H9 (cell line): ENCODE data around the gene PHEX. TPM values are rescaled to one million over a fixed set of nuclear protein-coding genes. Genes with fewer than 3 reads are reported as not detected.

Source experiments
- DNase-seq: peaks from one replicate; pipeline ENCODE4 v3.0.0-alpha.2; 2017
- H2AFZ ChIP-seq: one replicate; pipeline ENCODE4 v1.6.1; 2013; ENCODE audit warnings: mild to moderate bottlenecking, low read length, control low read depth, moderate library complexity
- H2AK5ac ChIP-seq: 2 replicates; pipeline ENCODE4 v1.6.1; 2013; ENCODE audit warnings: low read length, control low read depth, mixed read lengths; ENCODE audit not compliant: insufficient read length
- H2BK120ac ChIP-seq: one replicate; pipeline ENCODE4 v1.6.1; 2013; ENCODE audit warnings: low read depth, mild to moderate bottlenecking, low read length, control low read depth, inconsistent platforms; ENCODE audit not compliant: poor library complexity, severe bottlenecking
- H2BK12ac ChIP-seq: 2 replicates; pipeline ENCODE4 v1.6.1; 2013; ENCODE audit warnings: low read length, control low read depth, mixed read lengths, low read depth; ENCODE audit not compliant: insufficient read length
- H2BK15ac ChIP-seq: 2 replicates; pipeline ENCODE4 v1.6.1; 2013; ENCODE audit warnings: low read depth, low read length, control low read depth
- H2BK20ac ChIP-seq: one replicate; pipeline ENCODE4 v1.6.1; 2013; ENCODE audit warnings: low read depth, mild to moderate bottlenecking, low read length, control low read depth, inconsistent platforms; ENCODE audit not compliant: poor library complexity, severe bottlenecking
- H2BK5ac ChIP-seq: 2 replicates; pipeline ENCODE4 v1.6.1; 2013; ENCODE audit warnings: low read length, control low read depth, mixed read lengths; ENCODE audit not compliant: insufficient read length
- H3K14ac ChIP-seq: 2 replicates; pipeline ENCODE4 v1.6.1; 2013; ENCODE audit warnings: low read length, control low read depth; ENCODE audit not compliant: insufficient read depth
- H3K18ac ChIP-seq: 2 replicates; pipeline ENCODE4 v1.6.1; 2013; ENCODE audit warnings: low read depth, mild to moderate bottlenecking, mixed read lengths, low read length, control low read depth; ENCODE audit not compliant: insufficient read length
- H3K23ac ChIP-seq: 2 replicates; pipeline ENCODE4 v1.6.1; 2013; ENCODE audit warnings: low read length, control low read depth, mixed read lengths, low read depth; ENCODE audit not compliant: insufficient read length
- H3K23me2 ChIP-seq: 2 replicates; pipeline ENCODE4 v1.6.1; 2013; ENCODE audit warnings: low read depth, mild to moderate bottlenecking, mixed read lengths, low read length, control low read depth; ENCODE audit not compliant: insufficient read length, poor library complexity, severe bottlenecking
- H3K27ac ChIP-seq: 2 replicates; pipeline ENCODE4 v1.5.1; 2013; ENCODE audit warnings: low read length, control low read depth, mixed read lengths, low read depth; ENCODE audit not compliant: insufficient read length
- H3K27me3 ChIP-seq: 2 replicates; pipeline ENCODE4 v1.6.1; 2013; ENCODE audit warnings: low read length, control low read depth, inconsistent platforms; ENCODE audit not compliant: insufficient read depth
- H3K4ac ChIP-seq: 2 replicates; pipeline ENCODE4 v1.6.1; 2013; ENCODE audit warnings: low read depth, mild to moderate bottlenecking, control low read depth, inconsistent platforms, low read length, moderate library complexity
- H3K4me1 ChIP-seq: 2 replicates; pipeline ENCODE4 v1.6.1; 2013; ENCODE audit warnings: low read length, control low read depth, inconsistent platforms; ENCODE audit not compliant: insufficient read depth
- H3K4me2 ChIP-seq: 2 replicates; pipeline ENCODE4 v1.6.1; 2013; ENCODE audit warnings: low read length, control low read depth, mixed read lengths; ENCODE audit not compliant: insufficient read length, insufficient read depth
- H3K56ac ChIP-seq: 2 replicates; pipeline ENCODE4 v1.6.1; 2013; ENCODE audit warnings: low read depth, mild to moderate bottlenecking, mixed read lengths, low read length, control low read depth; ENCODE audit not compliant: insufficient read length
- H3K79me1 ChIP-seq: 2 replicates; pipeline ENCODE4 v1.6.1; 2013; ENCODE audit warnings: low read depth, mild to moderate bottlenecking, moderate library complexity, low read length, control low read depth, inconsistent platforms; ENCODE audit not compliant: insufficient read depth, poor library complexity, severe bottlenecking
- H3K79me2 ChIP-seq: 2 replicates; pipeline ENCODE4 v1.6.1; 2013; ENCODE audit warnings: low read length, control low read depth, inconsistent platforms; ENCODE audit not compliant: insufficient read depth
- H3K9ac ChIP-seq: 2 replicates; pipeline ENCODE4 v1.6.1; 2013; ENCODE audit warnings: low read length, control low read depth, mixed read lengths; ENCODE audit not compliant: insufficient read length; ENCODE audit errors: extremely low read depth
- H3K9me3 ChIP-seq: one replicate; pipeline ENCODE4 v1.6.1; 2013; ENCODE audit warnings: low read depth, low read length, inconsistent platforms; ENCODE audit not compliant: control insufficient read depth
- H3T11ph ChIP-seq: one replicate; pipeline ENCODE4 v1.6.1; 2013; ENCODE audit warnings: mild to moderate bottlenecking, low read length, control low read depth, inconsistent platforms
- H4K20me1 ChIP-seq: one replicate; pipeline ENCODE4 v1.6.1; 2013; ENCODE audit not compliant: control insufficient read depth, insufficient read length, insufficient read depth
- H4K5ac ChIP-seq: 2 replicates; pipeline ENCODE4 v1.6.1; 2013; ENCODE audit warnings: low read depth, mild to moderate bottlenecking, mixed read lengths, low read length, control low read depth; ENCODE audit not compliant: insufficient read length
- H4K8ac ChIP-seq: replicated peaks from 2 replicates; pipeline ENCODE4 v1.6.1; 2013; ENCODE audit warnings: low read length, control low read depth, mixed read lengths, low read depth; ENCODE audit not compliant: insufficient read length
- H4K91ac ChIP-seq: 2 replicates; pipeline ENCODE4 v1.6.1; 2013; ENCODE audit warnings: low read depth, mild to moderate bottlenecking, moderate library complexity, mixed read lengths, low read length, control low read depth; ENCODE audit not compliant: insufficient read length
- H3K27ac Mint-ChIP-seq, 3 experiments: 2 replicates in 2 of 3; 3 replicates in 1 of 3; pipeline ENCODE4 v1.8.0; 2020 to 2021; ENCODE audit warnings: mixed read lengths in 3 of 3, mild to moderate bottlenecking in 1 of 3, moderate library complexity in 1 of 3
- H3K27me3 Mint-ChIP-seq: 2 replicates; pipeline ENCODE4 v1.8.0; 2021; ENCODE audit warnings: low read depth, mild to moderate bottlenecking, moderate library complexity, mixed read lengths
- H3K36me3 Mint-ChIP-seq, 3 experiments: 2 replicates in 2 of 3; 3 replicates in 1 of 3; pipeline ENCODE4 v1.8.0; 2020 to 2021; ENCODE audit warnings: low read depth in 3 of 3, mixed read lengths in 3 of 3; ENCODE audit not compliant: insufficient read depth in 1 of 3
- H3K4me1 Mint-ChIP-seq, 2 experiments: 2 replicates each; pipeline ENCODE4 v1.8.0; 2020; ENCODE audit warnings: mixed read lengths in 2 of 2
- H3K4me3 Mint-ChIP-seq, 2 experiments: 2 replicates in 1 of 2; 3 replicates in 1 of 2; pipeline ENCODE4 v1.8.0; 2020 to 2021; ENCODE audit warnings: mild to moderate bottlenecking in 2 of 2, mixed read lengths in 2 of 2, moderate library complexity in 1 of 2
- H3K9me3 Mint-ChIP-seq, 2 experiments: 2 replicates in 1 of 2; 3 replicates in 1 of 2; pipeline ENCODE4 v1.8.0; 2020; ENCODE audit warnings: mild to moderate bottlenecking in 2 of 2, mixed read lengths in 2 of 2, moderate library complexity in 1 of 2
- CTCF ChIP-seq: fragments of 200-600 bp; sonication (generic); conservative IDR thresholded peaks from 3 replicates; pipeline ENCODE4 v1.8.0; 2021; ENCODE audit warnings: antibody characterized with exemption, mild to moderate bottlenecking
- WGBS: extraction: QIAGEN DNeasy Blood & Tissue Kit; methylation state at CpG from one replicate; pipeline ENCODE4 v1.1.7; 2013; ENCODE audit warnings: missing lambda C conversion rate, low lambda C conversion rate, mixed read lengths; ENCODE audit not compliant: insufficient read length; ENCODE audit errors: extremely low coverage; 5-methylcytosine and 5-hydroxymethylcytosine counted together
- total RNA-seq: library from RNA; stranded (reverse); gene quantifications from 2 replicates; pipeline ENCODE4 v1.2.1, GENCODE V29; 2021

The PHEX gene
- total RNA-seq, 1 experiment from 2014 or later, result 0.11 TPM

GRCh38 chrX:22026731-22027130 is 5.4 kb upstream of the PHEX start:
- no peak for DNase-seq
- no peaks in the 10 kb centered on the region for H3K79me2 ChIP-seq
- no peak overlapping the region for H3K14ac ChIP-seq
- no peak overlapping the region for H3K18ac ChIP-seq
- H3K56ac ChIP-seq, result no peak overlapping the region
- H3K9me3 Mint-ChIP-seq, result peaks cover 12 to 52% of the 10 kb centered on the region in 2 experiments; a peak in 4 of 5 replicates
- whole genome bisulfite sequencing, result no CpG with 5 or more reads among the region's 4 CpGs
- peaks cover 4% of the 10 kb centered on the region for H3K27me3 Mint-ChIP-seq
- no peaks in the 10 kb centered on the region for H3K27me3 ChIP-seq
- peaks cover 3% of the 10 kb centered on the region; the same call in 1 of the 2 replicates for H3K4me1 ChIP-seq
- no peak overlapping the region for H3T11ph ChIP-seq
- no peak overlapping the region for H3K23ac ChIP-seq
- H4K8ac ChIP-seq, result no peak overlapping the region
- no peak overlapping the region for H3K9ac ChIP-seq
- H2BK12ac ChIP-seq, result no peak overlapping the region
- H2AK5ac ChIP-seq, result no peak overlapping the region
- no peak overlapping the region for H4K5ac ChIP-seq
- no peak for TF ChIP-seq CTCF
- no peak overlapping the region for H3K4me3 Mint-ChIP-seq
- H4K91ac ChIP-seq, result no peak overlapping the region
- no peak overlapping the region for H3K4ac ChIP-seq
- no peak overlapping the region for H3K27ac Mint-ChIP-seq
- no peak overlapping the region for H2BK15ac ChIP-seq
- no peaks in the 10 kb centered on the region for H3K9me3 ChIP-seq
- H3K27ac ChIP-seq, result no peak overlapping the region
- H3K36me3 Mint-ChIP-seq, result peaks cover 0 to 4% (median 0%) of the 10 kb centered on the region in 3 experiments; a peak in 2 of 7 replicates
- H2BK20ac ChIP-seq, result no peak overlapping the region
- no peak overlapping the region for H3K4me2 ChIP-seq
- no peaks in the 10 kb centered on the region for H4K20me1 ChIP-seq
- H3K23me2 ChIP-seq, result no peaks in the 10 kb centered on the region
- H2BK120ac ChIP-seq, result no peak overlapping the region
- H3K79me1 ChIP-seq, result no peaks in the 10 kb centered on the region
- no peak overlapping the region for H2BK5ac ChIP-seq
- peaks cover 20 to 23% of the 10 kb centered on the region in 2 experiments for H3K4me1 Mint-ChIP-seq
- H2AFZ ChIP-seq, result no peak overlapping the region
